Neuronal stem cell (in vitro differentiated cells): ENCODE measurements around the gene ALG14.

ENCODE experiments used
- DNase-seq: peaks from one replicate; pipeline ENCODE4 v3.0.0-alpha.2; 2013; ENCODE audit warnings: low spot score
- H2AFZ ChIP-seq: one replicate; pipeline ENCODE4 v1.6.1; 2013; ENCODE audit warnings: mild to moderate bottlenecking, low read length, inconsistent platforms
- H2AK5ac ChIP-seq: 2 replicates; pipeline ENCODE4 v1.6.1; 2013; ENCODE audit warnings: low read depth, mild to moderate bottlenecking, inconsistent platforms, low read length, moderate library complexity, mixed read lengths
- H2BK120ac ChIP-seq: 2 replicates; pipeline ENCODE4 v1.6.1; 2013; ENCODE audit warnings: low read depth, mild to moderate bottlenecking, inconsistent platforms, low read length, moderate library complexity, mixed read lengths
- H2BK12ac ChIP-seq: one replicate; pipeline ENCODE4 v1.6.1; 2013; ENCODE audit warnings: low read length, inconsistent platforms
- H2BK15ac ChIP-seq: 2 replicates; pipeline ENCODE4 v1.6.1; 2013; ENCODE audit warnings: mild to moderate bottlenecking, low read length, inconsistent platforms, mixed read lengths
- H2BK5ac ChIP-seq: one replicate; pipeline ENCODE4 v1.6.1; 2013; ENCODE audit warnings: inconsistent platforms, mild to moderate bottlenecking, low read length, moderate library complexity
- H3K14ac ChIP-seq: one replicate; pipeline ENCODE4 v1.6.1; 2013; ENCODE audit warnings: low read length, inconsistent platforms
- H3K18ac ChIP-seq: 2 replicates; pipeline ENCODE4 v1.6.1; 2013; ENCODE audit warnings: low read length, inconsistent platforms
- H3K23ac ChIP-seq: 2 replicates; pipeline ENCODE4 v1.6.1; 2013; ENCODE audit warnings: low read depth, mild to moderate bottlenecking, mixed read lengths, low read length, inconsistent platforms; ENCODE audit not compliant: poor library complexity
- H3K27ac ChIP-seq: replicated peaks from 3 replicates; pipeline ENCODE4 v1.5.1; 2013; ENCODE audit warnings: low read length, inconsistent platforms
- H3K27me3 ChIP-seq, 3 experiments: 2 replicates each; pipeline ENCODE4 v1.6.1; 2013; ENCODE audit warnings: low read length in 3 of 3, mild to moderate bottlenecking in 2 of 3, inconsistent platforms in 1 of 3, low read depth in 1 of 3, mixed read lengths in 1 of 3, moderate library complexity in 1 of 3; ENCODE audit not compliant: control insufficient read depth in 3 of 3, insufficient read depth in 3 of 3
- H3K36me3 ChIP-seq, 2 donors: replicated peaks in 1 of 2; 2 replicates each; pipeline ENCODE4 v1.6.1; 2013; ENCODE audit warnings: low read length in 2 of 2; ENCODE audit not compliant: control insufficient read depth in 2 of 2, insufficient read depth in 2 of 2
- H3K4ac ChIP-seq: 2 replicates; pipeline ENCODE4 v1.6.1; 2013; ENCODE audit warnings: inconsistent platforms, mild to moderate bottlenecking, low read length, moderate library complexity
- H3K4me1 ChIP-seq, 2 donors: 1 replicate in 1 of 2; 2 replicates in 1 of 2; pipeline ENCODE4 v1.6.1; 2013; ENCODE audit warnings: low read length in 2 of 2, low read depth in 1 of 2; ENCODE audit not compliant: control insufficient read depth in 2 of 2, insufficient read depth in 1 of 2
- H3K4me2 ChIP-seq: one replicate; pipeline ENCODE4 v1.6.1; 2013; ENCODE audit warnings: mild to moderate bottlenecking, low read length, inconsistent platforms; ENCODE audit not compliant: insufficient read depth, poor library complexity, severe bottlenecking
- H3K4me3 ChIP-seq, 2 donors: 2 replicates each; pipeline ENCODE4 v1.5.1; 2013; ENCODE audit warnings: low read length in 2 of 2, mild to moderate bottlenecking in 2 of 2, inconsistent platforms in 1 of 2, moderate library complexity in 1 of 2
- H3K79me1 ChIP-seq: one replicate; pipeline ENCODE4 v1.6.1; 2013; ENCODE audit warnings: low read depth, mild to moderate bottlenecking, inconsistent platforms, low read length, moderate library complexity
- H3K9ac ChIP-seq: one replicate; pipeline ENCODE4 v1.6.1; 2013; ENCODE audit warnings: mild to moderate bottlenecking, low read depth, low read length, inconsistent platforms; ENCODE audit not compliant: poor library complexity
- H3K9me3 ChIP-seq, 2 donors: replicated peaks in 1 of 2; 2 replicates each; pipeline versions ENCODE3 to v1.6.1; 2013; ENCODE audit warnings: low read length in 2 of 2, mild to moderate bottlenecking in 2 of 2, inconsistent platforms in 1 of 2, low read depth in 1 of 2, mixed read lengths in 1 of 2, moderate library complexity in 1 of 2; ENCODE audit not compliant: control insufficient read depth in 2 of 2, insufficient read depth in 1 of 2
- H4K8ac ChIP-seq: one replicate; pipeline ENCODE4 v1.6.1; 2013; ENCODE audit warnings: low read depth, mild to moderate bottlenecking, inconsistent platforms, low read length, moderate library complexity
- H4K91ac ChIP-seq: one replicate; pipeline ENCODE4 v1.6.1; 2013; ENCODE audit warnings: low read length, low read depth, mild to moderate bottlenecking, inconsistent platforms; ENCODE audit not compliant: poor library complexity
- WGBS, 2 donors: extraction: QIAGEN DNeasy Blood & Tissue Kit; methylation state at CpG; one replicate each; pipeline ENCODE4 v1.1.7; 2013; ENCODE audit warnings: missing lambda C conversion rate in 2 of 2, mixed read lengths in 1 of 2; ENCODE audit not compliant: insufficient read length in 2 of 2, insufficient replicate concordance in 1 of 2; ENCODE audit errors: extremely low coverage in 2 of 2; 5-methylcytosine and 5-hydroxymethylcytosine counted together

ALG14 gene

DNA sequence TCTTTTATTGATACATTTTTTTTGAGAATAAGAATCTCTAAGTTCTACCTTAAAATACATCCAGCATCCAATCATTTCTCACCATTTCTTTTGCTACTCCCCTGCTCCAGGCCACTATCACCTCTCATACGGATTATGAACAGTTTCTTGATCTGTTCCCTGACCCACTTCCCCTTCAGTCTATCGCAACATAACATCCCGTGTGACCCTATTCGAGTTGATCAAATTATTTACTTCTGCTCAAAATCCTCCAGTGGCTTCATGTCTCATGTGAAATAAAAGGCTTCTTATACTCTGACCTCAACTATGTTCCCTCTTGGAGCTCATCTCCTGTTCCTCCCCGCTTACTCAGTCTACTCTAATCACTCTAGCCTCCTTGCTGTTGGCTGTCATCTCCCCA is 5.2 kb downstream of the ALG14 start:
- H3K4ac ChIP-seq, result no peak overlapping the region
- peaks cover 2 to 4% of the 10 kb centered on the region in 2 donors for H3K4me1 ChIP-seq
- H3K23ac ChIP-seq, result no peak overlapping the region
- H3K27ac ChIP-seq, result no peak overlapping the region
- H2BK12ac ChIP-seq, result no peak overlapping the region
- H3K14ac ChIP-seq, result no peak overlapping the region
- WGBS, 2 donors, result no CpG with 5 or more reads among the region's 5 CpGs
- H3K79me1 ChIP-seq, result no peaks in the 10 kb centered on the region
- H3K9ac ChIP-seq, result no peak overlapping the region
- no peak overlapping the region for H4K91ac ChIP-seq
- no peak overlapping the region for H3K4me3 ChIP-seq
- H3K18ac ChIP-seq, result no peak overlapping the region
- H2BK15ac ChIP-seq, result no peak overlapping the region
- H2BK5ac ChIP-seq, result no peak overlapping the region
- no peak overlapping the region for H2BK120ac ChIP-seq
- no peak for DNase-seq
- H3K4me2 ChIP-seq, result no peak overlapping the region
- no peak overlapping the region for H2AK5ac ChIP-seq
- peaks cover 0 to 8% of the 10 kb centered on the region in 2 donors for H3K36me3 ChIP-seq
- no peaks in the 10 kb centered on the region for H3K9me3 ChIP-seq
- no peaks in the 10 kb centered on the region for H3K27me3 ChIP-seq
- no peak overlapping the region for H4K8ac ChIP-seq
- no peak overlapping the region for H2AFZ ChIP-seq

DNA sequence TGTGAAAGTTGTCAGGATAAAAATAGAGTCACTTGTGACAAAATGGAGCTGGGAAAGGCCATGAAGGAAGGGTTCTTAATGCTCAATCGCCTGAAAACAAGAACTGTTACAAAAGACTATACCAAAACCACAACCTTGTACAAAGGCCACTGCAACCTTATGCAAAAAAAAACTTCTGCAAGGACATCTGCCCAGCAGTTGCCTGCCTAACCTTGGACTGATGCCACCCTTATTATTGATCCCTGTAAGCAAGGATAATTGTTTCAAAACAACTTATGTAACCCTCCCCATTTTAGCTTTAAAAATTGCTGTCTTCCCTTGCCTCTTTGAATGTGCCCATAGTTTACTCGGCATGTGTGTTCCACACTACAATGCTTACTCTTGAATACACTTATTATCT is 5.7 kb downstream of the ALG14 start:
- no CpG with 5 or more reads among the region's 2 CpGs for WGBS, 2 donors
- Histone ChIP-seq H3K27ac (no peak overlapping the region), H2AFZ (no peak overlapping the region), H2BK15ac (no peak overlapping the region), H3K79me1 (no peaks in the 10 kb centered on the region), H4K91ac (no peak overlapping the region), H3K4me2 (no peak overlapping the region), H4K8ac (no peak overlapping the region), H3K4me3 (no peak overlapping the region), H3K36me3 (peaks cover 0 to 8% of the 10 kb centered on the region in 2 donors), H3K9ac (no peak overlapping the region), H3K4me1 (peaks cover 1 to 4% of the 10 kb centered on the region in 2 donors), H3K4ac (no peak overlapping the region), H2BK5ac (no peak overlapping the region), H3K18ac (no peak overlapping the region), H2AK5ac (no peak overlapping the region), H3K23ac (no peak overlapping the region), H2BK120ac (no peak overlapping the region), H3K9me3 (no peaks in the 10 kb centered on the region), H3K27me3 (no peaks in the 10 kb centered on the region), H3K14ac (no peak overlapping the region), H2BK12ac (no peak overlapping the region)
- DNase-seq, result no peak

DNA sequence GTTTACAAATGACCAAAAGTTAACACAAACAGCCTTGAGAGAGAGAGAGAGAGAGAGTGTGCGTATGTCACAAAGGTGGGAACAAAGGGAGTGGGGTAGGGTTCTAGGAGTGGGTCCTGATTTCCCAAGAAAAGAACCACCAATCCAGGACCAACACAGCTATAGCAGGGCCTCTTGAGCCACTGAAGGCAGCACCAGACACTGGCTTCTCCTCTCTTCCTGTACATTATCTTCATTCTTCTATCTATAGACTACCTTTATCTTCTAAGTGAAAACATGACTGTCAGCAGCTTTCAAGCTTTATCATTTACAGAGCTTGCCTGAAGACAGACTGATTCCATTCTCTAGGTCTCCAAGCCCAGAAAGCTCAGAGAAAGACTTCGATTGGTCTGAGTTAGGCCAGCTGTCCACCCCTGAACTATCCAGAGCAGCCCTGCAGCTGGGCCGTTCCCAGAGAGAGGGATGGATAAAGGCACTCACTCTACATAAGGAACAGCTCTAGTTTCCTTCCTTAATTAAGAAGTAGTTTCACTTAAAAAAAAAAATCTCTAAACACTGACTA is 11.2 kb downstream of the ALG14 start:
- H3K36me3 ChIP-seq, result peaks cover 0 to 4% of the 10 kb centered on the region in 2 donors
- H2BK15ac ChIP-seq, result no peak overlapping the region
- H3K14ac ChIP-seq, result no peak overlapping the region
- no peaks in the 10 kb centered on the region for H3K27me3 ChIP-seq
- no peak overlapping the region for H3K4me2 ChIP-seq
- no peak overlapping the region for H3K18ac ChIP-seq
- no peak overlapping the region for H2AFZ ChIP-seq
- no peaks in the 10 kb centered on the region for H3K9me3 ChIP-seq
- no peak overlapping the region for H3K9ac ChIP-seq
- no peak overlapping the region for H4K91ac ChIP-seq
- no peak overlapping the region for H4K8ac ChIP-seq
- H2BK12ac ChIP-seq, result no peak overlapping the region
- no peak overlapping the region for H3K23ac ChIP-seq
- no peak overlapping the region for H3K27ac ChIP-seq
- no peak overlapping the region for H2BK5ac ChIP-seq
- no peak for DNase-seq
- WGBS, 2 donors, result no CpG with 5 or more reads among the region's 3 CpGs
- H2BK120ac ChIP-seq, result no peak overlapping the region
- no peak overlapping the region for H3K4me3 ChIP-seq
- H3K79me1 ChIP-seq, result no peaks in the 10 kb centered on the region
- H3K4me1 ChIP-seq, result no peaks in the 10 kb centered on the region
- H3K4ac ChIP-seq, result no peak overlapping the region
- H2AK5ac ChIP-seq, result no peak overlapping the region

DNA sequence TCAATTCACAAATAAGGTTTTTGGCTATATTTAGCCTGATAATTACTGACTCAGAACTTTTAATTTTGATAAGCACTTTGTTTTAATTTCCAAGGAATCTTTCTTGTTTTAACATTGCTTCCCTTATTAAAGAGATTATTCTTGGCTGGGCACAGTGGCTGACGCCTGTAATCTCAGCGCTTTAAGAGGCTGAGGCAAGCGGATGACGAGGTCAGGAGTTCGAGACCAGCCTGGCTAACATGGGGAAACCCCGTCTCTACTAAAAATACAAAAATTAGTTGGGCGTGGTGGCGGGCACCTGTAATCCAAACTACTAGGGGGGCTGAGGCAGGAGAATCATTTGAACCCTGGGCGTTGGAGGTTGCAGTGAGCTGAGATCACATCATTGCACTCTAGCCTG is 13.8 kb downstream of the ALG14 start:
- Histone ChIP-seq H3K27me3 (no peaks in the 10 kb centered on the region), H2BK120ac (no peak overlapping the region), H2AK5ac (no peak overlapping the region)

More for the DNA sequence above, 13.8 kb downstream of the ALG14 start:
- H3K9me3 ChIP-seq, result no peaks in the 10 kb centered on the region
- no peaks in the 10 kb centered on the region for H3K4me1 ChIP-seq
- H4K8ac ChIP-seq, result no peak overlapping the region
- no peak overlapping the region for H3K4me3 ChIP-seq
- H3K4me2 ChIP-seq, result no peak overlapping the region
- H3K79me1 ChIP-seq, result no peaks in the 10 kb centered on the region
- no peak overlapping the region for H2BK5ac ChIP-seq
- no peak overlapping the region for H3K4ac ChIP-seq
- peaks cover 0 to 4% of the 10 kb centered on the region in 2 donors for H3K36me3 ChIP-seq
- no peak overlapping the region for H2BK15ac ChIP-seq
- H3K18ac ChIP-seq, result no peak overlapping the region
- H3K23ac ChIP-seq, result no peak overlapping the region
- H3K14ac ChIP-seq, result no peak overlapping the region
- H3K9ac ChIP-seq, result no peak overlapping the region
- no peak overlapping the region for H2BK12ac ChIP-seq
- WGBS, 2 donors, result no CpG with 5 or more reads among the region's 9 CpGs
- no peak overlapping the region for H4K91ac ChIP-seq
- no peak overlapping the region for H2AFZ ChIP-seq
- no peak overlapping the region for H3K27ac ChIP-seq
- DNase-seq, result no peak
